GM18868 (cell line): Measurements from ENCODE around the gene GRIA4.
"Not testable (repeated sequence)": the region's sequence is repeated elsewhere in the genome, so short reads cannot be mapped to it uniquely, and the experiment has no call there.

Source experiments
- ATAC-seq: cut with Tn5 transposase; IDR thresholded peaks from one replicate; pipeline ENCODE4 v1.9.1; 2021; ENCODE audit warnings: mild to moderate bottlenecking, moderate library complexity; ENCODE audit not compliant: unreplicated experiment

Gene GRIA4

GRCh38 chr11:105979997-105980703 is 370.3 kb downstream of the GRIA4 start:
- no peak for ATAC-seq

- no peak for ATAC-seq
Measured at GRCh38 chr11:105986554-105986953, 376.7 kb downstream of the GRIA4 start.

GRCh38 chr11:105988197-105988596 is 378.3 kb downstream of the GRIA4 start:
- no peak for ATAC-seq

DNA sequence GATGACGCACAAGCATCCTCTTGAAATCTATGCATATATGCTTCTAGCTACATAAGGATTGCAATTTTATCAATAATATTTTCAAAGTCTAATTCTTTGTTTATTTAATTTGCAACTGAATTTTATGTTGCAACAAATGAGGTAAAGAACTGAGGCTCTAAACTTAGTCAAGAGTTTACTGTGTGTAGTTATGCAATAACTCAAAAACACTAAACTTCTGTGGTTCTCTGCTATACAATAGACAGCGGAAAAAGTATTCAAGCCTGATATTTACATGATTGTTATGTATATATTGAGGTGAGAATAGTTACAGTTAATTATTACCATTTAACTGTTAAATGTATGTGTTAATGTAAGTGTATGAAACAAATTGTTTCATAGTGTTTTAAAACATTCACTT is 379.3 kb downstream of the GRIA4 start:
- ATAC-seq: no peak

GRCh38 chr11:105991888-105992287 is 382.0 kb downstream of the GRIA4 start:
- ATAC-seq: no peak

DNA sequence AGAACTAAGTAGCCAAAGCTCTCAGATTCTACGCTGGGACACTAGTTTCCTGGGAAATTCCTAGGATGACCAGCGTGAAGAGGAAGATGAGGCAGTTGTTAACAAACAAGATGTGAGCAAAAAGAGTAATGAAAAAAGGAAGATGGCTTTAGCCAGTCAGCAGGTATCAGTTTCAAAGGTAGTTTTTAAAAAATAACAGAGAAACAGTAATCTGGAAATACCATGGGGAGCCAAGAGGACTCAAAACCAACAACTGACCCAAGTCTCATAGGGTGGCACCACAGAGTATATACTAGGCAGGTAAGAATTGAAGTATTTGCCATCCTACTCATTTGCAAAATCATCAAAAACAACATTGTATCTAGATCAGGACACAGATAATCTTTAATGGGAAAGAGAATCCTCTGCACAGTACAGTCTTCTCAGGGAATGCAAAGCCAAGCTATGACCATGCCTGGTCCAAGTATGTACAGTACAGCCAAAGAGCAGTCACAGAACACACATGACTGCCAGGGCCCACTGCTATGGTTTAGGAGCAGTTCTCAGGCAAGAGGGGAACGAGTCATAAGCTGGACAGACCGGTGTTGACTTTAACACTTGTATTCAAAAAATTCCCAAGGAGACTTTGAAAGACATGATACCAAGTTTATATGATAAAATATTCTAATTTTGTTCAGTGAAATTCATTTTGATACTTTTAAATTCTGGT is 391.6 kb downstream of the GRIA4 start:
- peak; percentile 61 for ATAC-seq

- not testable (repeated sequence) for ATAC-seq
Measured at GRCh38 chr11:106003094-106003493, 393.2 kb downstream of the GRIA4 start.

GRCh38 chr11:106011481-106011880 is 401.6 kb downstream of the GRIA4 start:
- no peak for ATAC-seq

- ATAC-seq: no peak
Measured at GRCh38 chr11:106012744-106013143, 402.9 kb downstream of the GRIA4 start.

DNA sequence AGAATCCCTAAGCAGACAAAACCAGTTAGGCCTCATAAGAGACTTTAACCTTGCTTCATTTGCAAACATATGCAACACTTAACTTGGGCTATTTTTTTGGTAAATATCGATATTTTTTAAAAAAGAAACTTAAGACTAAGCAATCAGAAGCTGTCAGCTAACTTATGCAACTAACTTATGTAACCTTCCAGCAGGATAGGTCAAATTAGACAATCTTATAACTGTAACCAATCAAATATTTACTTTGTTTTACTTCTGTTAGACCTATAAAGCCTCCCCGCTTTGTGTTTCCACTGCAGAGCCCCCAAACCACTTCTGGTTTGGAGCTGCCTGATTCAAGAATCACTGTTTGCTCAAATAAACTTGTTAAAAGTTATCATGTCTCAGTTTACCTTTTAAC is 404.2 kb downstream of the GRIA4 start:
- no peak for ATAC-seq

GRCh38 chr11:106014620-106015019 is 404.7 kb downstream of the GRIA4 start:
- ATAC-seq: no peak

- no peak for ATAC-seq
Measured at GRCh38 chr11:106015066-106015465, 405.2 kb downstream of the GRIA4 start.

GRCh38 chr11:106017093-106017492 is 407.2 kb downstream of the GRIA4 start:
- no peak for ATAC-seq

DNA sequence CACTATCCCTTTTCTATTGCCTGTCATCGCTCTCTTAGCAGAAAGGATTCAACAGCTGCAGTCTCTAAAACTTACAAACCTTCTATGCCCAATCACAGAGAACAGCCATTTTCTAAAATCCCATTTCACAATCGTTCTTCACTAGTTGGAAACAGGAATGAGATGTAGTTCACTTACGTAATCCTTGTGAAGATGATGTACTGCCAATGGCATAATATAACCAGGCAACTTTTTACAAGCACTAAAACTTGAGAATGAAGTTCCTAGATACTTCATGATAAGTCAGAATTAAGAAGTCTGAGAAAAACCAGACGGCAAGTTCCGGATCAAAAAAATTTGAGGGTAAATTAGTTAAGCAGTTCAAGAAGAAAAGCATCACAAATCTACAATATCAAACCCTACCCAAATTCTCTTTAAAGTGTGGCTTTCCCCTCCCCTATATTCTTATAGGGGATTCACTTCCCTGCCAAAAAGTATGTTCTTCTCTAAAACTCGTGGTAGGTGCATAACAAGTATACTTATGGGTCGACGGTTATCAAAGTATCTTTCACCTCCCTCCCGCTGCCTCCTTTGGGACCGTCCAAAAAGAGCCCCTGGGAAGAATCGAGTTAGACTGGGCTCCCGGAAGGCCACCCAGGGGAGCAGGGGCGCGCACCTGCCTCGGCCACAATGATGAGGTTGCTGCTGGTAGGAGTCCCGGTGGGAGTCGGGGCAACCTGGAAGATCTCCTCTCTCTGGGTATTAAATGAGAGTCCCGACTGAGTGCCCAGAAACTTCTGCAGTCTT is 411.5 kb downstream of the GRIA4 start:
- peak; percentile 5 for ATAC-seq

DNA sequence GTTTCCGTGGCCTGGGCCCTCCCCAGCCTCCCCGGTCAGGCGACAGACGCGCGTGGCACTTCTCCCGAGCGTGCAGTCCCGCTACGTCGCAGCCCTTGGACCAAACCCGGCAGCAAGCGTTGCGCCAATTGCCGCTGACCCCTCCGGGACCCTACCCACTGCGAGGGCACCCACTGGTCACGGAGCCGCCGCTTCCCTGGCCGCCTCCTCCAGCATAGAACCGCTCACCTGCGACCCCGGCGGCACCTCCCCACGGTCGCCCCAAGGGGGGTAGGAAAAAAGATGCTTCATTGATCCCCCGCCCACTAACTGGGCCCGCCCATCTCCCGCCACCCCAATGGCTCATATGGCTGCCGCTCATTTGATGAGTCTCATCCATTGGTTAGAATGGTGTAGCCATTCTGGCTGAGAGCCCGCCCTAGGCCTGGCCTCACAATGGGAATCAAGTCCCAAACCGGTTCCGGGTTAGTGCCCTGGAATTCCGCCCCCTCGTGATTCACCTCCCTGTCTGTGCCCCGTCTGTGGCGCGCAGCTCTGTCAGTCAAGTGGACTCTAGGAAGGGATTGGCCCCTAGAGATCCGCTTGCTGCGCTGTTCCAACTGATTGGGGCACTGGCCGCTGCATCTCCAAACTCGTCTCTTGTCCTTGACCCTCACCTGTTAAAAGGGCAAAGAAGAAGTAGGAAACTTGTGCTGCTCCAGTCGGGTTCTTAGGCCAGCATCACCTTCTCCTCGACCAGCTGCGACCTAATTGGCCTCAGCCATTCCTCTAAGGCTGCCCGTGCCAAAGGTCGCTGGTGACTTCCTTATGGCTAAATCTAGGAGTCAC is 412.3 kb downstream of the GRIA4 start, which contains the start of gene MSANTD4:
TSS of gene MSANTD4 (minus strand) at position 274 of the 828 bp plus-strand sequence. CDS start 11,323 bp downstream, outside the sequence.
- peak; percentile 97 for ATAC-seq

- ATAC-seq: no peak
Measured at GRCh38 chr11:106022795-106023275, 413.0 kb downstream of the GRIA4 start.

- ATAC-seq: no peak
Measured at GRCh38 chr11:106030609-106031008, 420.7 kb downstream of the GRIA4 start.

GRCh38 chr11:106031202-106031810 is 421.4 kb downstream of the GRIA4 start:
- ATAC-seq: no peak
